Hepatic stellate cell (primary cell): Measurements from ENCODE around the gene TRPV4.
"Not testable (repeated sequence)": the region's sequence is repeated elsewhere in the genome, so short reads cannot be mapped to it uniquely, and the experiment has no call there.

Source experiments
- DNase-seq: peaks from one replicate; pipeline ENCODE4 v3.0.0; 2011; ENCODE audit warnings: low spot score

The TRPV4 gene

GRCh38 chr12:109860977-109861376 is 27.8 kb upstream of the TRPV4 start:
- DNase-seq, result no peak

- no peak for DNase-seq
Measured at GRCh38 chr12:109858764-109859163, 25.6 kb upstream of the TRPV4 start.

- DNase-seq, result no peak
Measured at GRCh38 chr12:109857715-109858114, 24.5 kb upstream of the TRPV4 start.

GRCh38 chr12:109855377-109855776 is 22.2 kb upstream of the TRPV4 start:
- no peak for DNase-seq

GRCh38 chr12:109850518-109850917 is 17.3 kb upstream of the TRPV4 start:
- not testable (repeated sequence) for DNase-seq

- DNase-seq, result no peak
Measured at GRCh38 chr12:109847142-109847735, 14.0 kb upstream of the TRPV4 start.

- DNase-seq, result no peak
Measured at GRCh38 chr12:109845824-109846205, 12.6 kb upstream of the TRPV4 start.

GRCh38 chr12:109844983-109845823 is 12.0 kb upstream of the TRPV4 start:
- peak; percentile 93 for DNase-seq

- DNase-seq, result no peak
Measured at GRCh38 chr12:109844091-109844490, 10.9 kb upstream of the TRPV4 start.

- DNase-seq, result no peak
Measured at GRCh38 chr12:109842021-109842420, 8.8 kb upstream of the TRPV4 start.

- DNase-seq, result no peak
Measured at GRCh38 chr12:109841356-109841755, 8.2 kb upstream of the TRPV4 start.

GRCh38 chr12:109840305-109841074 is 7.3 kb upstream of the TRPV4 start:
- no peak for DNase-seq

- DNase-seq, result no peak
Measured at GRCh38 chr12:109839444-109839843, 6.2 kb upstream of the TRPV4 start.

GRCh38 chr12:109836916-109837315 is 3.7 kb upstream of the TRPV4 start:
- DNase-seq, result no peak

GRCh38 chr12:109835827-109836226 is 2.6 kb upstream of the TRPV4 start:
- no peak for DNase-seq

GRCh38 chr12:109832541-109833306 is 474 bp downstream of the TRPV4 start:
- DNase-seq, result no peak

GRCh38 chr12:109831929-109832328 is 1.3 kb downstream of the TRPV4 start:
- no peak for DNase-seq

GRCh38 chr12:109831365-109831764 is 1.8 kb downstream of the TRPV4 start:
- DNase-seq, result no peak

GRCh38 chr12:109830718-109831117 is 2.5 kb downstream of the TRPV4 start:
- DNase-seq, result no peak

GRCh38 chr12:109830267-109830666 is 2.9 kb downstream of the TRPV4 start:
- no peak for DNase-seq

GRCh38 chr12:109829667-109830066 is 3.5 kb downstream of the TRPV4 start:
- no peak for DNase-seq
